Hepatocyte (in vitro differentiated cells): Measurements from ENCODE around the gene SLC25A25. TPM values are rescaled to one million over a fixed set of nuclear protein-coding genes. Genes with fewer than 3 reads are reported as not detected.

Experiments used
- DNase-seq: peaks from one replicate; pipeline ENCODE4 v3.0.0-alpha.2; 2016; ENCODE audit warnings: low spot score
- H2AFZ ChIP-seq: fragments of 200-600 bp; sonication (generic); 2 replicates; pipeline ENCODE4 v1.6.0; 2016; ENCODE audit warnings: antibody characterized with exemption, mild to moderate bottlenecking
- H3K27ac ChIP-seq: fragments of 200-600 bp; sonication (generic); 2 replicates; pipeline ENCODE4 v1.5.1; 2016; ENCODE audit warnings: mild to moderate bottlenecking
- H3K27me3 ChIP-seq: fragments of 200-600 bp; sonication (generic); 2 replicates; pipeline ENCODE4 v1.6.1; 2016
- H3K36me3 ChIP-seq: fragments of 200-600 bp; sonication (generic); replicated peaks from 2 replicates; pipeline ENCODE4 v1.5.1; 2016; ENCODE audit warnings: low read depth; ENCODE audit not compliant: insufficient read depth
- H3K4me1 ChIP-seq: fragments of 200-600 bp; sonication (generic); 2 replicates; pipeline ENCODE4 v1.5.1; 2016; ENCODE audit warnings: mild to moderate bottlenecking, moderate library complexity; ENCODE audit not compliant: insufficient read depth
- H3K4me2 ChIP-seq: fragments of 200-600 bp; sonication (generic); 2 replicates; pipeline ENCODE4 v1.6.0; 2016
- H3K4me3 ChIP-seq: fragments of 200-600 bp; sonication (generic); 2 replicates; pipeline ENCODE4 v1.5.1; 2016; ENCODE audit warnings: mild to moderate bottlenecking
- H3K79me2 ChIP-seq: fragments of 200-600 bp; sonication (generic); 2 replicates; pipeline ENCODE4 v1.6.0; 2017; ENCODE audit warnings: mild to moderate bottlenecking
- H3K9me2 ChIP-seq: fragments of 200-600 bp; sonication (generic); replicated peaks from 2 replicates; pipeline ENCODE4 v1.6.0; 2017; ENCODE audit warnings: mild to moderate bottlenecking; ENCODE audit not compliant: insufficient read depth
- H3K9me3 ChIP-seq: fragments of 200-600 bp; sonication (generic); 2 replicates; pipeline ENCODE4 v1.5.1; 2016; ENCODE audit warnings: low read depth, mild to moderate bottlenecking
- H4K20me1 ChIP-seq: fragments of 200-600 bp; sonication (generic); 2 replicates; pipeline ENCODE4 v1.6.0; 2016; ENCODE audit warnings: mild to moderate bottlenecking; ENCODE audit not compliant: insufficient read depth, poor library complexity, severe bottlenecking
- CTCF ChIP-seq: fragments of 200-600 bp; sonication (generic); IDR thresholded peaks from 2 replicates; pipeline ENCODE4 v1.5.1; 2016; ENCODE audit warnings: antibody characterized with exemption, mild to moderate bottlenecking; ENCODE audit not compliant: poor library complexity
- EZH2 ChIP-seq: fragments of 200-600 bp; sonication (generic); IDR thresholded peaks from 2 replicates; pipeline ENCODE4 v1.6.1; 2016; ENCODE audit warnings: antibody characterized with exemption, mild to moderate bottlenecking, borderline replicate concordance
- EZH2phosphoT487 ChIP-seq: fragments of 200-600 bp; sonication (generic); IDR thresholded peaks from one replicate; pipeline ENCODE4 v1.6.1; 2018; ENCODE audit warnings: antibody characterized with exemption, mild to moderate bottlenecking, low read depth, moderate library complexity; ENCODE audit not compliant: unreplicated experiment, severe bottlenecking
- WGBS: methylation state at CpG from one replicate; pipeline ENCODE4 v1.1.6; 2016; ENCODE audit warnings: low lambda C conversion rate; ENCODE audit errors: missing lambda C conversion rate; 5-methylcytosine and 5-hydroxymethylcytosine counted together
- polyA plus RNA-seq: library from polyadenylated mRNA; unstranded; fragments of >200 nt; fragmentation: Nextera tagmentation; extraction: Ambion mirVana; gene quantifications from 2 replicates; pipeline ENCODE4 v1.2.1, GENCODE V29; 2016
- total RNA-seq: library from RNA; depleted of rRNA; stranded (reverse); fragments of >200 nt; gene quantifications from 2 replicates; pipeline ENCODE4 v1.2.3, GENCODE V29; 2014

SLC25A25 gene
- total and polyA plus RNA-seq, 2 experiments from 2014 or later: 51.0 to 62.3 TPM

GRCh38 chr9:128136816-128137793 lies 69.1 kb downstream of the SLC25A25 start:
- H3K9me2 ChIP-seq: no peaks in the 10 kb centered on the region
- no peaks in the 10 kb centered on the region for H3K79me2 ChIP-seq
- no peak overlapping the region for H3K4me3 ChIP-seq
- H3K27ac ChIP-seq: no peak overlapping the region
- TF ChIP-seq EZH2phosphoT487 (no peak), CTCF (no peak), EZH2 (no peak)
- no peaks in the 10 kb centered on the region for H3K27me3 ChIP-seq
- no peaks in the 10 kb centered on the region for H3K4me1 ChIP-seq
- H4K20me1 ChIP-seq: no peaks in the 10 kb centered on the region
- no peak for DNase-seq
- WGBS: 86% methylated on average over 18 of the region's 18 CpGs
- no peaks in the 10 kb centered on the region for H3K36me3 ChIP-seq
- no peaks in the 10 kb centered on the region for H3K9me3 ChIP-seq
- H3K4me2 ChIP-seq: no peak overlapping the region
- H2AFZ ChIP-seq: no peak overlapping the region

GRCh38 chr9:128138001-128138400 lies 70.0 kb downstream of the SLC25A25 start:
- no peaks in the 10 kb centered on the region for H3K9me2 ChIP-seq
- H3K79me2 ChIP-seq: no peaks in the 10 kb centered on the region
- no peak for DNase-seq
- H2AFZ ChIP-seq: no peak overlapping the region
- TF ChIP-seq EZH2phosphoT487 (no peak), EZH2 (no peak), CTCF (no peak)
- no peaks in the 10 kb centered on the region for H3K4me1 ChIP-seq
- no peak overlapping the region for H3K27ac ChIP-seq
- H3K27me3 ChIP-seq: no peaks in the 10 kb centered on the region
- H4K20me1 ChIP-seq: no peaks in the 10 kb centered on the region
- H3K4me3 ChIP-seq: no peak overlapping the region
- 95% methylated on average over 3 of the region's 3 CpGs for WGBS
- no peak overlapping the region for H3K4me2 ChIP-seq
- no peaks in the 10 kb centered on the region for H3K9me3 ChIP-seq
- no peaks in the 10 kb centered on the region for H3K36me3 ChIP-seq

GRCh38 chr9:128139621-128140020 lies 71.6 kb downstream of the SLC25A25 start:
- no peak for DNase-seq
- Histone ChIP-seq H3K9me2 (no peaks in the 10 kb centered on the region), H3K79me2 (no peaks in the 10 kb centered on the region), H3K4me3 (no peak overlapping the region), H3K36me3 (no peaks in the 10 kb centered on the region), H3K27ac (no peak overlapping the region), H3K4me1 (no peaks in the 10 kb centered on the region), H3K27me3 (no peaks in the 10 kb centered on the region), H3K9me3 (no peaks in the 10 kb centered on the region), H4K20me1 (no peaks in the 10 kb centered on the region), H2AFZ (no peak overlapping the region), H3K4me2 (no peak overlapping the region)
- 95% methylated on average over 6 of the region's 16 CpGs for WGBS
- TF ChIP-seq EZH2phosphoT487: no peak
- TF ChIP-seq CTCF: no peak
- no peak for TF ChIP-seq EZH2
